NCI-H1694 treated with DMSO at 0.1 percent for 48 hours (cell line): ENCODE results near the gene DDOST.

Experiments used
- DNase-seq: peaks from one replicate; lab custom pipeline; 2025; lab: John Stamatoyannopoulos, UW

Gene DDOST

DNA sequence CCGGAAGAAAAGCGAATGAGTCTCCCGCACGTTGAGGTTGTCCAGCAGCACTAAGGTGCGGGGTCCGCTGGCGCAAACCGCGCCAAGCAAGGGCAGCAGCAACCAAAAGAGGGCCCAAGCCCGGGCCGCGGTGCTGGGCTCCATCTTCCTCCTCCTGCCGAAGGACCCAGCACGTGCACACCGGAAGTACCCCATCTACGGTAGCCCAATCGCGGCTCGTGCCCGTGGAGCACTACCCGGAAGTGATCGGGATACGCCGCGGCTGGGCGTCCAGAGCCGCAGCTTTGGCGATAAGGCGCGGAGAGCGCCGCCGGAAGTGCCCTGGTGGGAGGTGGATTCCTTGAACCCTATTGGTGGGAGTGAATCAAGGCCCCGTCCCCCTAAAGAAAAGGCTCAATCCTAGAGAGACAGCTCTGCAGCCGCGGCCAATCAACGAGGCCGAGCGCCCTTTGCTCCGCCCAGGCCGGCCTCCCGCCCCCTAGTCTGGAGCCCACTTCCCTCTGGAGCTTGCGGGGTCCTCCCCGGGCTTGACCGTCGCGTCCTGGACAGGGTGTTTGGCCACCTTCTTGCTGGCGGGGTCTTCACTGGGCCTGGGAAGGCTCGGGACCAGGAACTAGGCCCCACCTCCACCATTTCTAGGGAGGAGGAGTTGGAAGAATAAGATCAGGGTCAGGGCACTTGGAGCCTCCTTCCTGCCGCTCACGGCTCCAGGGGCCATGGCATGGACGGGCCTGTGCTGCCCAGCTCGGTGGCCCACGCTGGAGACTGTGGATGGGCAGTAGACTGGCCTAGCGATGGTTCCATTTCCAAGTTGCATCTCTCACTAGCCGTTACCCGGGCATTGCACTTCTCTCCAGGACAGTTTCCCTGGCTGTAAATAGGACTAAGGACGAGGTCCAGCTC lies at the start of gene DDOST:
Gene DDOST, minus strand, starts transcription at position 163 of the 903 bp plus-strand sequence. Its CDS starts 19 bp downstream, at position 144.
- DNase-seq: peak; percentile 96

DNA sequence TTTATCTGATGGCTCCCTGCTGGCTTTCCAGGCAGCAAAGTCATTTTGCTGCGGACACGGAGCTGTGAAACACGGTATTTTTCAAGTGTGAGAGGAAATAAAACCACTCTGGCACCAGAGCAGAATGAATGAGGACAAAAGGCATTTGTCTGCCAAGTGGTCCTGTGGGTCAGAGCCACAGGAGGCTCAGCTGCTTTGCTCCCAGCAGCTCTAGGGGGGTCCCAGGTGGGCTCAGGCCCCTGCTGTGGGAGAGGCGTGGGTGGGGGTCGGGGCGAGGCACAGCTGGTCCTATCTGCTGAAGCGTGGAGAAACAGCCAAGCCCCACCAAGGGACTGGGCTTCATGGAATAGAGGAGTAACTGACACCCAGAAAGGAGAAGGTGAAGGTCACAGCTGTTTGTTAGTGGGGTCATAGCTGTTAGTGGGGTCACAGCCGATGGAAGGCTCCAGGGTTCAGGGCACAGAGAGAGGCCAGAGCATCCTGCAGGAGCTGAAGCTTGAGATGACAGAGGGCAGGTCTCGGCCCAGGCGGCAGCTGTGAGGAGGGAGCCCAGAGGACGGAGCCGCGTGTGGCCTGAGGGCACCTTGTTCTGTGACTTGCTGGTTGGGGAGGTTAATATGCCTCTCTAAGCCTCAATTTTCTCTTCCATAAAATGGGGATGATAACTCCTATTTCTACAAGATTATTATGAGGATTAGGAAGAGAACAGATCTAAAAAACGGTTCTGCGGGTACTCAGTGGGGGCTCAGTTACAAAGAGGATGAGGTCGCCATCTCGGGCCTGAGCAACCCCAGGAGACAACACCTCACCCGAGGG lies 49.5 kb upstream of the DDOST start:
- DNase-seq: no peak

DNA sequence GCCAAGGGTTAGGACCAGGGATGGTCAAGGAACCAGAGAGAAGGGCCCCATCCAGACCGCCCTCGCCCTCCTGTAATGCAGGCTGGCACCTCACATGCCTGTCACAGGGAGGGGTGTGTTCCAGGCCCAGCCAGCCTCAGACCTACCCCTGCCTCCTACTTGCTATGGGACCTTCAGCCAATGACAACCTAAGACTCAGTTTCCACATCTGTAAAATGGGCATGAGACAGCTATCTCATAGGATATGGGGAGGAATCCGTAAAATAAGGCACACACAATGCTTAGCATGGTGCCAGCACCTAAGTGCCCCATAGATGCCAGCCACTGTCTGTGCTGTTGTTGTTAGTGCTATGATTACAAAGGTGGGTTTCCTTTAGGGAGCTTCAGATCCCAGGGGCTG lies 48.7 kb upstream of the DDOST start:
- no peak for DNase-seq

DNA sequence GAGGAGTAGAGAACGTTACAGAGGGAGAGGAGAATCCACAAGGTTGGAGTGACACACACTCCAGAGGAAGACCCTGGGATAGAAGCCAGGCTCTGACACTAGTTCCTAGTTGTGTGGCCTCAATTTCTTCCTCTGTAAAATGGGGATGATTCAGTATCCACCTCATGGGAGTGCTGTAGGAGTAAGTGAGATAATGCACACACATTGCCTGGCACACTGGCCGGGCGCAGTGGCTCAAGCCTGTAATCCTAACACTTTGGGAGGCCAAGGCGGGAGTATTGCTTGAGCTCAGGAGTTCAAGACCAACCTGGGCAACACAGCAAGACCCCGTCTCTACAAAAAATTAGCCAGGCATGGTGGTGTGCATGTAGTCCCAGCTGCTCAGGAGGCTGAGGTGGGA lies 47.7 kb upstream of the DDOST start:
- no peak for DNase-seq

DNA sequence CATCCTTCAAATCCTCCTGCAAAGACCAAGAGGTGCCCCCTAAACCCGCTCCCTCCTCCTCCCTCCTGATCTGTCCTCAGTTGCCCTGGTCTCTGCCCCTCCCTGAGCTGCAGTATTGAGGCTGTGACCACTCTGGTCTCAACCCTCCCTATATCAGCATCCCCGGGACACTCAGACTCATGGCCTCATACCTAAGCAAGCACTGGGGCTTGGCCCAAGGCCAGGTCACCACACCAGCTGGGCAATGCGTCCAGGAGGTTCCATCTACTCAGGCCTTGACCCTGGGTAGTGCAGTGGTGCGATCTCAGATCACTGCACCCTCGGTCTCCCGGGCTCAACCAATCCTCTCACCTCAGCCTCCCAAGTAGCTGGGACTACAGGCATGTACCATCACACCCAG lies 46.9 kb upstream of the DDOST start:
- DNase-seq: no peak

DNA sequence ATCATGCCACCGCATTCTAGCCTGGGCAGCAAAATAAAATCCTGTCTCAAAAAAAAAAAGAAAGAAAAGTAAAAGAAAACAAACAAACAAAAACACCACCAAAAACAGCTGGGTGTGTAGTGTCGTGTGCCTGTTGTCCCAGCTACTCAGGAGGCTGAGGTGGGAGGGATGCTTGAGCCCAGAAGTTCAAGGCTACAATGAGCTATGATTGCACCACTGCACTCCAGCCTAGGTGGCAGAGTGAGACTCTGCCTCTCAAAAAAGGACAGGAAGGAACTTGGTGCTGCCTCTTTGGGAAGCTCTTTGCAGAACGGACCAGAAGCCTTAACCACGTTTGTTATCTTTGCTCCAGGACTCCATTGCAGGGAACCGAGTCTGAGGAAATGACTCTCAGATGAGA lies 45.7 kb upstream of the DDOST start:
- DNase-seq: no peak

DNA sequence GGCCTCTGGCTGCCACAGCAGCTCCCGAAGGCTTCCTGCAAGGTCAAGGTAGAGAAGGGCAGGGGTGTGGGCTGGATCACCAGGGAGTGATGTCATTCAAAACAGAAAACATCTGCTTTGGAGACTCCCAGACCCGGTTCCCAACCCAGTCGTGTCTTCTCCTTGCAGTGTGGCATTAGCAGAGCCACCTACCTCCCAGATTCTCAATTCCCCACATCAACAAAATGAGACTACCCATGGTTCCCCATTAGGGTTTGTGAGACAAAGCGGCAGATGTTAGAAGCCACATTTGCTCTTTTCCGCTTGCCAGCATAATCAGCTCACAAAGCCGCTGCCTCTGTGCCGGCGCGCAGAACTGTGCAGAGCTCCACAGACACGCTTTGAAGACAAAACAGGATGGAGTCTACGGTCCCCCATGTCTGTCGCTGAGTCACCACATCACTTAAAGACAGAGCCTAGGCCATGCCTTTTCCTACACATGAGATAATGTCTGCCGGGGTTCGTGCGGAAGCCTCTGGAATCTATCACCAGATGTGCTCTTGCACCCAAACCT lies 44.1 kb upstream of the DDOST start:
- DNase-seq: peak; percentile 24

DNA sequence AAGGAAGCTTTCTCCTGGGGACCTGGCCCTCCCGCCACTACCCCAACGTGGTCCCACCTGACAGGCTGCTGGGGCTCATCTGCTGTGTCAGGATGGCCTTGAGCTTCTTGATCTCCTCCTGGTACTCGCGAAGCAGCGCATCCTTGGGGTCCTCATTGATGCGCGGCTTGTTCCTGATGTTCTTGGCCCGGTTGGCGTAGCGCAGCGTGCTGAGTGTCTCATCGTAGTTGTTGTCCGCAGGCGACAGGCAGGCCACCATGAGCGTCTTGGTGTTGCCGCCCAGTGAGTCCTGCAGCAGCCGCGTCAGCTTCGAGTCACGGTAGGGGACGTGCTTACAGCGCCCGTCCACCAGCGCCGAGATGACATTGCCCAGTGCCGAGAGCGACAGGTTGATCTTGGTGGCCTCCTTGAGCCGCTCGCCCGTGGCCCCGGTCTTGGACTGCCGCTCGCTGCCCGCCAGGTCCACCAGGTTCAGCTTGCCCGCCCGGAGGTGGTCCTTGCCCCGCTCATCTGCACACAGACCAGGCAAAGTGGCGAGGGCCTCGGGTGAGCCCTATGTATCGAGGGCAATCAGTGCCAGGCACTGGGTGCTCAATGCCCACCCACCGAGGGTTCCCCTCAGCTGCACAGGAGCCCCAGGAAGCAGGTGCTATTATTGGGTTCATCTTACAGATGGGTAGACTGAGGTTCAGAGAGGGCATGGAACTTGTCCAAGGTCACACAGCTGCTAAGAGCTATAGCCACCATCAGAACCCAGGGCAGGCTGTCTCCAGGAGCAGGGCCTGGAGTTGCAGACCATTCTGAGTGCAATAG lies 43.4 kb upstream of the DDOST start:
- DNase-seq: no peak

DNA sequence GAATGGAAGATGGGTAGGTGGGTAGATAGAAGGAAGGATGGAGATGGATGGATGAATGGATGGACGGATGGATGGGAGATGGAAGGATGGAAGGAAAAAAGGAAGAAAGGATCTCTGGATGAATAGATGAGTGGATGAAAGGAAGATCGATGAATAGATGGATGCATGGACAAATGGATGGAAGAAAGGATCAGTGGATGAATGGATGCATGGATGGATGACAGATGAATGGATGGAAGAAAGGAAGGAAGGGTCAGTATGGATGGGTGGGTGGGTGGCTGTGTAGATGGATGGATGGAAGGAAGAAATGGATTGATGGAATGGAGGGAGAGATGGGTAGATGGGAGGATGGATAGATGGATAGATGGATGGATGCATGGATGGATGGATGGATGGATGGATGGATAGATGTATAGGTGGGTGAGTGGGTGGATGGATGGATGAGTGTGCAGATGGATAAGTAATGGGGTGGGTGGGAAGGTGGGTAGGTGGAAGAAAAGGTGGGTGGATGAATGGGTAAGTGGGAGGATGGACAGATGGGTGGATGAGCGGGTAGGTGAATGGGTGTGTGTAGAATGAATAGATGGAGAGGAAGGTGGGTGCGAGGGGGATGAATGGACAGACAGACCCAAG lies 42.1 kb upstream of the DDOST start:
- no peak for DNase-seq

DNA sequence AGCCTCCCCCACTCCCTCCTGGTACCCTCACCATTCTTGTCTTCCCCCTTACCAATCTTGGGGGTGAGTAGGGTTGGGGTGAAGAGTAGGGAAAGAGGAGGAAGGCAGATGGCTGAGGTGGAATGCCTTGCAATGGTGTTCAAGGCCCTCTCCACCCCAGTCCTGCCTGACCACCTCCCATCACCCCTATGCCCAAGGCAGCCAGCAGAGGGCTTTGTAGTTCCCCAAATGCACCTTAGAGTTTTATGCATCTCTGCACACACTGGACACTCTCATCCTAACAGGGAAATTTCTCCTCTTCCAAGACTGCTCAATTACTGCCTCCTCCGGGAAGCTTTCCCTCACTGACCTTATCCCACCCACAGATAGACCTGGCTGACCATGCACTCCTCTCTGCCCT lies 41.2 kb upstream of the DDOST start:
- DNase-seq: no peak

DNA sequence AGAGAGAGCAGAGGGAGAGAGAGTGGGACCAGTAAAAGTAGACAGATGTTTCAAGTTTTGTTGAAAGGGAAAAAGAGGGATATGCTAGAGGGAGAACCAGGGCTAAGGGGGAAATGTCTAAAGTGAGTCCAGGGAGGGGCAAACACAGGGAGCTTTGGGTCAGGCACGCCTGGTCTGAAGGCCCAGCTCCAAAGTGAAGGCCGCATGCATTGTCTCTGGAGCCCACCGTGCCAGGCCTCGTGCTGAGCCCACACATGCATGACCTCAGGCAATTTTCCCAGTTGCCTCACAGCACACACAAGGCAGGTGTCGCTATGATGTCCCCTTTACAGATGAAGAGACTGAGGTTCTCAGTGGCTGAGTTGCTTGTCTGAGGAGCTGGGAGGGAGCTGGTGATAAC lies 40.7 kb upstream of the DDOST start:
- DNase-seq: no peak

DNA sequence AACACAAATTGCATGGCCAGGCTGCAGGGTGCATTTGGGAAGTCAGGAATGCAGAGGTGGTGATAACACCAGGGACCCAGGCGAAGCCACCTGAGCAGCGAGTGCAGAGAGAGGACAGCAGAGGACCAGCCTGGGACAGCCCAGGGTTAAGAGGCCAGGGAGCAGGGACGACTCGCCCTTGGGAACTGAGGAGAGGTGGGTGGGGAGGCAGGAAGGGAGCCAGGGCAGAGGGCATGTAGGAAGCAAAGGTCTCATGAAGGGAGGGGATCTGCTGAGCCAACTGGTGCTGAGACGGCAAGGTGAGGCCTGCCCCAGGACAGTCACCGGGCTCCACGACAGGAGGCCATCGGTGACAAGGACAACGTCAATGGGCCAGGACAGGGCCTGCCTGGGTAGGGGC lies 40.3 kb upstream of the DDOST start:
- DNase-seq: no peak

DNA sequence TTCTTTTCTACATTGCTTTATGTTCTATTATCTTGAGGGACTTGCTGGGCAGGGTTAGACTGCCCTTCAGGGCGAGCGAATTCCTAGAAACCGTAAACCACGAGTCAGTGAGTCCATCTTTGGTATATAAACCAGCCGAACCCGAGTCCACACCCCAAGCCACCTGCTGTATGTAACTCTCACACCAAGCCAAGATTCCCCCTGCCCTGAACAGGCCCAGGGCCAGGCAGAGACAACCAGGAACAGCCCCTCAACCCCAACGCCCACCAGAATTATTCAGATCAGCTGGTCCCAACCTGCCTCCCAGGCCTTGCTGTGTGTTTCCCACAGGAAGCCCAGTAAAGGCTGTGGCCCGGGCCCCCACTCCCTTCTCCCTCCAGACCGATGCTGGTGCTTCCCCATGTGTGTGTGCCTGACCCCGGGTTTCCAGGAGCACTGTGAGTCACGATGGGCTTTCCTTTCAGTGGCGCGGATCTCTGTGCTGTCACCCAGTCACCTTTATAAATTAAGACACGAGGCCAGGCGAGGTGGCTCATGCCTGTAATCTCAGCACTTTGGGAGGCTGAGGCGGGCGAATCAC lies 39.6 kb upstream of the DDOST start:
- DNase-seq: no peak

DNA sequence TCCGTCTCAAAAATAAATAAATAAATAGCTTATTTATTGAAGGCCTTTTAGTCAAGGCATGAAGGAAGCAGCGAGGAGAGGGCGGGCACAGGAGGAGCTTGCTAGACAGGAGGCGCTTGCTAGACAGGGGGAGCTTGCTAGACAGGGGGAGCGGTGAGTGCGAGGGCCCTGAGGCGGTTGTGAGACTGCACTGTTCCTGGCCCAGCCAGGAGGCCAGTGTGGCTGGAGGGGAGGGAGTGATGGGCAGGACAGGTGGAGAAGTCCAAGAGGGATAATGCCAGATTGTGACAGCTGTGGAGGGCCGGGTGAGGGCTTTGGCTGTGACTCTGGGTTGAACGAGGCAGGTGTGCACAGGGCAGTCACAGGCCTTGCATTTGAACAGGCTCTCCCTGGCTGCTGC lies 38.4 kb upstream of the DDOST start:
- no peak for DNase-seq

DNA sequence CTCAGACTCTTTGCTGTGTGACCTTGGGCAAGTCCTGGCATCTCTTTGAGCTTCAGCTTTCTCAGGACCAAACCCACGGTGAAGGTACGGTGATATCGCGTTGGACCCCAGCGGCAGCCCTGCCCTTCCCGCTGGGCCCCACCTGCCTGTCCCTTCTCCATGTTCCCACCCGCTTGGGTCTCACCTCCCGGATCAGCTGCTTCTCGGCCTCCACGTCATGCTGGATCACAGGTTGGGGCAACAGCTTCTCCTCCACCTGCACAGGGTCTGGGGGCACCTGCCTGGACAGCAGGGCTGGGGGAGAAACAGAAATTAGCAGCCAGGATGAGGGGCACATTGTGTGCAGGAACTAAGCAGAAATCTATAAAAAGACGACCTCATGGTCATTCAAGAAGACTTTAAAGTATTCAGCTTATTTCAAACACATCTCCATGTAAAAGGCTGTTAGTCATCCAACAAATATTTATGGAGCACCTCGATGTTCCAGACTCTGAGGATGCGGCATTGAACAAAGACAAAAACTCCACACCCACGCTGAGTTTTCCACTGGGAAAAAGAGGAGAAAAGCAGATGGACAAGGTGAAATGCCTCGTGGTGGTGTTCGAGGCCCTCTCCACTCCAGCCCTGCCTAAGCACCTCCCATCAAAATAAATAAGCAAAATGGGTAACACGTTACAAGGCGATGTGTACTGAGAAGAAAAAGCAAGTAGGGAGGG lies 37.2 kb upstream of the DDOST start:
- DNase-seq: no peak

DNA sequence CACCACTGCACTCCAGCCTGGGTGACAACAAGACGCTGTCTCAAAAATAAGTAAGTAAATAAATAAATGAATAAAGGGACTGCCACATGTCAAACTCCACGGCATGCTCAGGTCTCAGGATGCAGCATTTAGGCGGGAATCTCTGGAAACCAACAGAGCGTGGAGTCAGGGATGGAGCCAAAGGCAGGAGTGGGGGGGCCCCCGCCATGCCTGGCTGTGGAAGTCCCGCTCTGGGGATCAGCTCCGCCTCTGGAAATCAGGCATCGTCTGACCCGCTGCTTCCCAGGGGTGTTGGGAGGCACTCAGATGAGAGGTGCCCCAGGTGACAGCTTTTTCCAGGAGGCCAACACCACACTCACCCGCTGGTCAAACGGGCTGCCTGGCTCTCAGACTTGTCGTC lies 36.4 kb upstream of the DDOST start:
- no peak for DNase-seq

DNA sequence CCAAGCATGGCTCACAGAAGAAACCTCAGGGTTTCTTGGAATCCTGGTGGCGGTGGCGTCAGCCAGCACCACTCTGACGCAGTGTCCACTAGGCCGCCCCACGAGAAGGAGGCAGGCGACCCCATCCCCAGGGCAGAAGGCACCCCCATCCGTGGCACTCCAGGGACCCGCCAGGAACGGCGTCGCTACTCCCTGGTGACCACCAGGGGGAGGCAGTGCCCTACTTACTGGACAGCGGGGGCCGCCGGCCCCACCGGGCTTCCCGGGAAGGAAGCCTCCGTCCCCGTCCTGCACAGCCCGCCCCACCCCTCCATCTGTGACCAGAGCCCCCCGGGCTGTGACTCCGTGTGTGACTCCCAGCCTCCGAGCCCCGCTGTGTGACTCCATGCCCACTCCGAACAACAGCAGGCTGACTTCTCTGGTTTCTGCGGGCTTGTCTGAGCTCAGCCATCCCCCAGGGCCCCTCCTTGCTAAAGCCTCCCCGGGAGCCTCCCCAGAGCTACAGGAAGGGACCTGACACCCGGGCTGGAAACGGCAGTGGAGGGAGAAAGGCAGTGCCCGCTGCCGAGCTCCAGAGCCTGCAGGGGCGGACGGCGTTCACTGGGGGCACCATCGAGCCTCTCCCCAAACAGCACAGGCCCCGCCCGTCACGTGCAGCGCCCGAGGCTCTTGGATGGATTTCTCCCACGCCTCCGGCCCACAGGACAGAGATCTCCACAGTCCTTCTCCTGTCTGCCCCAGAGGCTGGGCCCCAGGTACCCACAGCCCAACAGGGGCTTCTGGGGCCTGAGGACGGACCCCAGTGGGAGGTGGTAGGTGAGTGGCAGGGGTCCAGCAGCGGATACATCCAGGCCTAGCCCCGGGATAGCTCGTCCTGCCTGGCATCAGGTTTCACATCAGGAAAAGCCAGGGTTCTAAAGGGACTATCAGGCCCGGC lies 35.5 kb upstream of the DDOST start:
- peak; percentile 86 for DNase-seq

DNA sequence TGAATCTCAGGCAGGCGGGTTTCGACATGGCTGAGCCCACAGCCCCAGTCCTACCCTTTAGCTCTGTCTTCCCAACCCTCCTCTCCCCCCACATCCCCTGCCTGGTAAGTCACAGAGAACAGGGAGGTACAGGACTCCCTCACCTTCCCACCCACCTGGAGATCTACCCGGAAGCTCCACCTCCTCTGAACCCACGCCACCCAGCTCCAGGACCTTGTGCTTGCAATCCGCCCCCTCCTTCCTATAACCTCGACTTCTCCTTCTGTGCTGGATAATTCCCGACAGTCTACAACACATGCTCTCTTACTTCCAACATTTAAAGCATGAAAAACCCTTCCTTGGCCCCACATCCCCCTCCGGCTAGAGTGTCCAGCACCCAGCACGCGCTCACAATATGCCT lies 34.3 kb upstream of the DDOST start:
- DNase-seq: no peak

DNA sequence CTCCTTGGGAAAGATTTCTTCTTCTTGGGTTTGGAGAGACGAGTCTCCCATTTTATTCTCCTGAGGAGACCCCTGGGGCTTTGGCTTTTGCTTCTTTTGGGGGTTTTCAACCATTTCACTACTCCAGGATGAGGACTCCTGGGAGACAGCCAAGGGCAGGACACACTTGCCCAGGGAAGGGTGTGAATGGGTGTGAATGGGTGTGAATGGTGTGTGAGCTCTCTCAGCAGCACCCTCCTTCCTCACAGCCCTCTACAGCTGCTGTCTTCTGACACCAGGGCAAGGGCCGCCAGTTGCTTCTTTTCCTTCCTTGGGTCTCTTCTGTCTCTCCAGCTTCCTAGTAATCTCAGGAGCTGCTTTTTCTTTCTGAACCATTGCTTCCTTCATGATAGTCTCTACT lies 32.5 kb upstream of the DDOST start:
- no peak for DNase-seq
